IMR-90 (cell line): ENCODE measurements around the gene C5orf24. TPM values are rescaled to one million over a fixed set of nuclear protein-coding genes. Genes with fewer than 3 reads are reported as not detected.

Experiments
- ATAC-seq: fragments of 200-7000 bp; cut with Tn5 transposase; 2 replicates; pipeline ENCODE4 v1.9.1; 2020; ENCODE audit warnings: low read depth, mild to moderate bottlenecking, moderate library complexity
- BruUV-seq: library from RNA; stranded (reverse); fragments of 400-500 nt; replicated peaks from 2 replicates; lab custom pipeline; 2021; lab: Mats Ljungman, UMichigan
- CTCF ChIA-PET: fragments of 300-600 bp; formaldehyde crosslinking; extraction: SDS; loops from one replicate; lab custom pipeline; 2021; ENCODE audit warnings: antibody characterized with exemption; lab: Yijun Ruan, JAX
- POLR2A ChIA-PET: fragments of 300-600 bp; sonication (Branson Sonifier 250); formaldehyde crosslinking; loops from one replicate; lab custom pipeline; 2022; ENCODE audit warnings: antibody characterized with exemption; ENCODE audit not compliant: unreplicated experiment; lab: Charles Lee
- DNase-seq: peaks from one replicate; pipeline ENCODE4 v3.0.0; 2013
- H2AFZ ChIP-seq: replicated peaks from 2 replicates; pipeline ENCODE3; 2013; ENCODE audit warnings: low read length, mild to moderate bottlenecking; ENCODE audit not compliant: poor library complexity
- H2AK5ac ChIP-seq: 2 replicates; pipeline ENCODE4 v1.6.1; 2013; ENCODE audit warnings: low read depth, low read length, inconsistent platforms
- H2AK9ac ChIP-seq: replicated peaks from 2 replicates; pipeline ENCODE3; 2013; ENCODE audit warnings: mild to moderate bottlenecking, low read depth, low read length, moderate library complexity; ENCODE audit not compliant: poor library complexity
- H2BK120ac ChIP-seq: 2 replicates; pipeline ENCODE4 v1.6.1; 2013; ENCODE audit warnings: low read depth, low read length, inconsistent platforms
- H2BK15ac ChIP-seq: 3 replicates; pipeline ENCODE4 v1.6.1; 2013; ENCODE audit warnings: low read depth, low read length, inconsistent platforms
- H2BK20ac ChIP-seq: 2 replicates; pipeline ENCODE4 v1.6.1; 2013; ENCODE audit warnings: low read depth, mild to moderate bottlenecking, inconsistent platforms, low read length, moderate library complexity
- H2BK5ac ChIP-seq: 2 replicates; pipeline ENCODE4 v1.6.1; 2013; ENCODE audit warnings: mild to moderate bottlenecking, low read depth, low read length, inconsistent platforms; ENCODE audit not compliant: poor library complexity, severe bottlenecking
- H3K14ac ChIP-seq: replicated peaks from 2 replicates; pipeline ENCODE4 v1.6.1; 2013; ENCODE audit warnings: low read depth, low read length, inconsistent platforms
- H3K18ac ChIP-seq: 2 replicates; pipeline ENCODE4 v1.6.1; 2013; ENCODE audit warnings: low read depth, low read length, control low read depth
- H3K23ac ChIP-seq: 2 replicates; pipeline ENCODE4 v1.6.1; 2013; ENCODE audit warnings: low read depth, low read length, inconsistent platforms
- H3K27ac ChIP-seq: 2 replicates; pipeline ENCODE4 v1.5.1; 2013; ENCODE audit warnings: mild to moderate bottlenecking, control low read depth, low read length; ENCODE audit not compliant: insufficient read depth
- H3K27me3 ChIP-seq: 2 replicates; pipeline ENCODE4 v1.6.1; 2013; ENCODE audit warnings: low read length; ENCODE audit not compliant: control insufficient read depth, insufficient read depth
- H3K36me3 ChIP-seq: 2 replicates; pipeline ENCODE4 v1.6.1; 2013; ENCODE audit warnings: low read length, mixed read lengths; ENCODE audit not compliant: control insufficient read depth, insufficient read depth
- H3K4ac ChIP-seq: 2 replicates; pipeline ENCODE4 v1.6.1; 2013; ENCODE audit warnings: low read depth, low read length, inconsistent platforms
- H3K4me1 ChIP-seq: 2 replicates; pipeline ENCODE4 v1.6.1; 2013; ENCODE audit warnings: low read length, mixed read lengths; ENCODE audit not compliant: control insufficient read depth, insufficient read depth
- H3K4me2 ChIP-seq: 2 replicates; pipeline ENCODE4 v1.6.1; 2013; ENCODE audit warnings: low read depth, mild to moderate bottlenecking, control low read depth, low read length, moderate library complexity
- H3K4me3 ChIP-seq: 2 replicates; pipeline ENCODE4 v1.5.1; 2013; ENCODE audit warnings: low read depth, mild to moderate bottlenecking, control low read depth, low read length, moderate library complexity; ENCODE audit not compliant: insufficient read depth
- H3K56ac ChIP-seq: 2 replicates; pipeline ENCODE4 v1.6.1; 2013; ENCODE audit warnings: low read length, inconsistent platforms; ENCODE audit not compliant: insufficient read depth; ENCODE audit errors: extremely low read depth
- H3K79me1 ChIP-seq, 2 experiments: 2 replicates each; pipeline ENCODE4 v1.6.1; 2013; ENCODE audit warnings: low read length in 2 of 2, inconsistent platforms in 1 of 2, low read depth in 1 of 2
- H3K9ac ChIP-seq: 2 replicates; pipeline ENCODE4 v1.6.1; 2013; ENCODE audit warnings: low read depth, low read length, control low read depth
- H3K9me1 ChIP-seq: 2 replicates; pipeline ENCODE4 v1.6.1; 2013; ENCODE audit warnings: low read length, inconsistent platforms; ENCODE audit not compliant: insufficient read depth
- H3K9me3 ChIP-seq: 2 replicates; pipeline ENCODE4 v1.6.1; 2013; ENCODE audit warnings: low read length; ENCODE audit not compliant: control insufficient read depth, insufficient read depth
- H4K20me1 ChIP-seq: 2 replicates; pipeline ENCODE4 v1.6.1; 2013; ENCODE audit warnings: low read length, inconsistent platforms; ENCODE audit not compliant: insufficient read depth
- H4K5ac ChIP-seq: 2 replicates; pipeline ENCODE4 v1.6.1; 2013; ENCODE audit warnings: mild to moderate bottlenecking, low read depth, low read length, control low read depth
- H4K8ac ChIP-seq, 2 experiments: 2 replicates each; pipeline ENCODE4 v1.6.1; 2013; ENCODE audit warnings: low read depth in 2 of 2, low read length in 2 of 2, control low read depth in 1 of 2, inconsistent platforms in 1 of 2
- H4K91ac ChIP-seq: 2 replicates; pipeline ENCODE4 v1.6.1; 2013; ENCODE audit warnings: low read depth, low read length, inconsistent platforms; ENCODE audit not compliant: insufficient read depth
- CEBPB ChIP-seq: IDR thresholded peaks from 2 replicates; pipeline ENCODE4 v1.6.1; 2012; ENCODE audit warnings: low read depth, low read length, improper control_type of control experiment
- CHD1 ChIP-seq: IDR thresholded peaks from 2 replicates; pipeline ENCODE4 v1.6.1; 2012; ENCODE audit warnings: low read depth, low read length, improper control_type of control experiment
- FOS ChIP-seq: fragments of 150-350 bp; IDR thresholded peaks from 2 replicates; pipeline ENCODE4 v1.6.1; 2016; ENCODE audit warnings: low read depth, low read length
- MAFK ChIP-seq: IDR thresholded peaks from 2 replicates; pipeline ENCODE4 v1.6.1; 2012; ENCODE audit warnings: low read depth, low read length, improper control_type of control experiment
- MAZ ChIP-seq: IDR thresholded peaks from 2 replicates; pipeline ENCODE4 v1.6.1; 2012; ENCODE audit warnings: low read depth, mild to moderate bottlenecking, low read length, improper control_type of control experiment, moderate library complexity, borderline replicate concordance
- MXI1 ChIP-seq: IDR thresholded peaks from 2 replicates; pipeline ENCODE4 v1.6.1; 2012; ENCODE audit warnings: low read depth, mild to moderate bottlenecking, low read length, moderate library complexity, borderline replicate concordance
- NFE2L2 ChIP-seq: fragments of 150-350 bp; IDR thresholded peaks from 2 replicates; pipeline ENCODE4 v1.6.1; 2016; ENCODE audit warnings: low read depth, mild to moderate bottlenecking, low read length
- RAD21 ChIP-seq: IDR thresholded peaks from 2 replicates; pipeline ENCODE4 v1.6.1; 2012; ENCODE audit warnings: low read length, improper control_type of control experiment
- RCOR1 ChIP-seq: IDR thresholded peaks from 2 replicates; pipeline ENCODE4 v1.6.1; 2012; ENCODE audit warnings: mild to moderate bottlenecking, low read length, improper control_type of control experiment; ENCODE audit not compliant: insufficient replicate concordance
- RFX5 ChIP-seq: IDR thresholded peaks from 2 replicates; pipeline ENCODE4 v1.8.0; 2012; ENCODE audit warnings: low read depth, mild to moderate bottlenecking, low read length, moderate library complexity
- SMC3 ChIP-seq: fragments of 150-350 bp; IDR thresholded peaks from 2 replicates; pipeline ENCODE4 v1.6.1; 2016; ENCODE audit warnings: low read depth, mild to moderate bottlenecking, antibody characterized with exemption, low read length, moderate library complexity
- WGBS, 2 experiments: methylation state at CpG; one replicate each; pipeline versions ENCODE4 v1.1.5 to v1.1.7; 2013; ENCODE audit warnings: missing lambda C conversion rate in 2 of 2; ENCODE audit not compliant: insufficient read length in 1 of 2; ENCODE audit errors: extremely low coverage in 2 of 2; 5-methylcytosine and 5-hydroxymethylcytosine counted together
- dilution Hi-C: fragments of 300-500 bp; cut with HindIII; formaldehyde crosslinking; loops from one replicate; pipeline ENCODE4 v1.14.3; 2018; ENCODE audit warnings: low sequenced_read_pairs; ENCODE audit not compliant: unreplicated experiment
- in situ Hi-C: fragments of 300-500 bp; cut with MboI; formaldehyde crosslinking; loops from 3 replicates; pipeline ENCODE4 v1.14.3; 2019; ENCODE audit warnings: low sequenced_read_pairs, inconsistent platforms, mixed read lengths
- intact Hi-C: fragments of 100-400 bp; cut with micrococcal nuclease; formaldehyde crosslinking; loops from 2 replicates; pipeline ENCODE4 v1.10.0; 2022
- polyA plus RNA-seq, 3 experiments: library from polyadenylated mRNA; depleted of rRNA; stranded (reverse); fragments of >200 nt; gene quantifications; 2 replicates each; pipeline ENCODE4 v1.2.3, GENCODE V29; 2012; ENCODE audit warnings: low replicate concordance in 1 of 3
- total RNA-seq: library from RNA; depleted of rRNA; stranded (reverse); fragments of >200 nt; gene quantifications from 2 replicates; pipeline ENCODE4 v1.2.3, GENCODE V29; 2012
- TF ChIP-seq, protein P1 (sequence below): fragments of 150-350 bp; IDR thresholded peaks from 2 replicates; pipeline ENCODE4 v1.6.1; 2016; ENCODE audit warnings: low read depth, mild to moderate bottlenecking, low read length, moderate library complexity, borderline replicate concordance
- TF ChIP-seq, protein P2 (sequence below): fragments of 150-350 bp; IDR thresholded peaks from 2 replicates; pipeline ENCODE4 v1.6.1; 2017; ENCODE audit warnings: mild to moderate bottlenecking, antibody characterized with exemption, low read length, low read depth
- TF ChIP-seq, protein P3 (sequence below): conservative IDR thresholded peaks from 2 replicates; pipeline ENCODE4 v1.5.1; 2012; ENCODE audit warnings: mild to moderate bottlenecking, low read depth, low read length, improper control_type of control experiment

Gene C5orf24
- total and polyA plus RNA-seq, 2 of the 4 experiments (the other 2 are of a cell fraction) = 29.8 to 44.9 TPM

DNA sequence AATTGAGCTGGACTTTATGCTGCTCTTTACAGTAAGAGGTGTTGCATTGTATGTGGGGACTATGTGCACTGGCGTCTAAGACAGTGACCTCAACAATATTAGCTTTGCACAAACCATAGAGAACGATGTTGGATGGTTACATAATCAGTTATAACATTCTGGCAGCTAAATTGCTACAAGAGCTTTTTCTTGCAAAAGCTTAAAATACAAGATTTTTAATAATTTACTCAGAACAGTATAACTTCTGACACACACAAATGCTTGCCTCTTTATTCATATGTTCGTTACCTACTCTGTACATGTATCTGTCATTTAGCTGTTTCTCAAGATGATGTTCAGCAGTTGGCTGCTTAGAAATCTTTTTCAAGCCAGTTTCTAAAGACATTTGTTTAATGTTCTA lies 11.6 kb downstream of the C5orf24 start:
- no peaks in the 10 kb centered on the region for H3K4me1 ChIP-seq

More for the DNA sequence above, 11.6 kb downstream of the C5orf24 start:
- Histone ChIP-seq H3K4me2 (no peak overlapping the region), H2BK15ac (no peak overlapping the region), H3K79me1 (peaks cover 25 to 39% of the 10 kb centered on the region in 2 experiments), H2AFZ (no peak overlapping the region), H3K4ac (no peak overlapping the region), H2BK20ac (no peak overlapping the region), H2BK5ac (no peak overlapping the region), H3K18ac (no peak overlapping the region), H3K14ac (no peak overlapping the region), H3K27me3 (no peaks in the 10 kb centered on the region), H4K5ac (no peak overlapping the region), H4K8ac (no peak overlapping the region), H3K9me1 (no peaks in the 10 kb centered on the region), H2BK120ac (no peak overlapping the region), H3K4me3 (no peak overlapping the region), H2AK5ac (no peak overlapping the region), H3K9me3 (no peaks in the 10 kb centered on the region), H3K9ac (no peak overlapping the region), H3K36me3 (peaks cover 43% of the 10 kb centered on the region), H2AK9ac (no peak overlapping the region), H3K56ac (no peak overlapping the region), H4K20me1 (peaks cover 28% of the 10 kb centered on the region), H3K23ac (no peak overlapping the region), H4K91ac (no peak overlapping the region), H3K27ac (no peak overlapping the region)
- no CpG with 5 or more reads among the region's 3 CpGs for WGBS, 2 experiments
- POLR2A ChIA-PET = interaction anchor here (1.1 kb wide), 1 partner anchor 8 kb away, joined by 3 read pairs; no protein-coding TSS in a partner anchor
- in situ Hi-C loops = no loop called here
- CTCF ChIA-PET = interaction anchor here (1.0 to 1.2 kb wide), 2 partner anchors 15 to 78 kb away, joined by 3 to 5 read pairs; no protein-coding TSS in a partner anchor
- no TSS peak for BruUV-seq
- dilution Hi-C loops = no loop called here
- no peak for ATAC-seq
- DNase-seq = no peak
- TF ChIP-seq RAD21 (no peak), CEBPB (no peak), MXI1 (no peak), RCOR1 (no peak), SMC3 (no peak), NFE2L2 (no peak), MAZ (no peak), CHD1 (no peak), MAFK (no peak), FOS (no peak), RFX5 (no peak)
- TF ChIP-seq, protein P1, sequence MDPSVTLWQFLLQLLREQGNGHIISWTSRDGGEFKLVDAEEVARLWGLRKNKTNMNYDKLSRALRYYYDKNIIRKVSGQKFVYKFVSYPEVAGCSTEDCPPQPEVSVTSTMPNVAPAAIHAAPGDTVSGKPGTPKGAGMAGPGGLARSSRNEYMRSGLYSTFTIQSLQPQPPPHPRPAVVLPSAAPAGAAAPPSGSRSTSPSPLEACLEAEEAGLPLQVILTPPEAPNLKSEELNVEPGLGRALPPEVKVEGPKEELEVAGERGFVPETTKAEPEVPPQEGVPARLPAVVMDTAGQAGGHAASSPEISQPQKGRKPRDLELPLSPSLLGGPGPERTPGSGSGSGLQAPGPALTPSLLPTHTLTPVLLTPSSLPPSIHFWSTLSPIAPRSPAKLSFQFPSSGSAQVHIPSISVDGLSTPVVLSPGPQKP = no peak
- TF ChIP-seq, protein P2, sequence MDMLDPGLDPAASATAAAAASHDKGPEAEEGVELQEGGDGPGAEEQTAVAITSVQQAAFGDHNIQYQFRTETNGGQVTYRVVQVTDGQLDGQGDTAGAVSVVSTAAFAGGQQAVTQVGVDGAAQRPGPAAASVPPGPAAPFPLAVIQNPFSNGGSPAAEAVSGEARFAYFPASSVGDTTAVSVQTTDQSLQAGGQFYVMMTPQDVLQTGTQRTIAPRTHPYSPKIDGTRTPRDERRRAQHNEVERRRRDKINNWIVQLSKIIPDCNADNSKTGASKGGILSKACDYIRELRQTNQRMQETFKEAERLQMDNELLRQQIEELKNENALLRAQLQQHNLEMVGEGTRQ = no peak
- TF ChIP-seq, protein P3, sequence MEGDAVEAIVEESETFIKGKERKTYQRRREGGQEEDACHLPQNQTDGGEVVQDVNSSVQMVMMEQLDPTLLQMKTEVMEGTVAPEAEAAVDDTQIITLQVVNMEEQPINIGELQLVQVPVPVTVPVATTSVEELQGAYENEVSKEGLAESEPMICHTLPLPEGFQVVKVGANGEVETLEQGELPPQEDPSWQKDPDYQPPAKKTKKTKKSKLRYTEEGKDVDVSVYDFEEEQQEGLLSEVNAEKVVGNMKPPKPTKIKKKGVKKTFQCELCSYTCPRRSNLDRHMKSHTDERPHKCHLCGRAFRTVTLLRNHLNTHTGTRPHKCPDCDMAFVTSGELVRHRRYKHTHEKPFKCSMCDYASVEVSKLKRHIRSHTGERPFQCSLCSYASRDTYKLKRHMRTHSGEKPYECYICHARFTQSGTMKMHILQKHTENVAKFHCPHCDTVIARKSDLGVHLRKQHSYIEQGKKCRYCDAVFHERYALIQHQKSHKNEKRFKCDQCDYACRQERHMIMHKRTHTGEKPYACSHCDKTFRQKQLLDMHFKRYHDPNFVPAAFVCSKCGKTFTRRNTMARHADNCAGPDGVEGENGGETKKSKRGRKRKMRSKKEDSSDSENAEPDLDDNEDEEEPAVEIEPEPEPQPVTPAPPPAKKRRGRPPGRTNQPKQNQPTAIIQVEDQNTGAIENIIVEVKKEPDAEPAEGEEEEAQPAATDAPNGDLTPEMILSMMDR = no peak
- intact Hi-C loops = no loop called here
